WTC11 (cell line): ENCODE results near the gene PGF. TPM values are rescaled to one million over a fixed set of nuclear protein-coding genes. Genes with fewer than 3 reads are reported as not detected.

Experiments used
- ATAC-seq: fragments of 200-7000 bp; cut with Tn5 transposase; 2 replicates; pipeline ENCODE4 v1.10.0; 2021; ENCODE audit warnings: mild to moderate bottlenecking, moderate library complexity
- CTCF ChIA-PET: fragments of 300-600 bp; sonication (Branson Sonifier 250); formaldehyde crosslinking; loops from one replicate; lab custom pipeline; 2021; ENCODE audit warnings: antibody characterized with exemption; lab: Charles Lee
- POLR2A ChIA-PET: fragments of 350-600 bp; sonication (Branson Sonifier 250); formaldehyde crosslinking; loops from one replicate; lab custom pipeline; 2021; ENCODE audit warnings: antibody characterized with exemption; lab: Charles Lee
- DNase-seq: peaks from one replicate; pipeline ENCODE4 v3.0.0; 2021; ENCODE audit warnings: low spot score
- H3K27ac Mint-ChIP-seq: 2 replicates; pipeline ENCODE4 v1.8.0; 2021; ENCODE audit warnings: mixed read lengths
- H3K27me3 Mint-ChIP-seq: 2 replicates; pipeline ENCODE4 v1.8.0; 2021; ENCODE audit warnings: low read depth, mild to moderate bottlenecking, moderate library complexity, mixed read lengths
- H3K36me3 Mint-ChIP-seq: 2 replicates; pipeline ENCODE4 v1.8.0; 2021; ENCODE audit warnings: mixed read lengths
- H3K4me1 Mint-ChIP-seq: 2 replicates; pipeline ENCODE4 v1.8.0; 2022; ENCODE audit warnings: mixed read lengths
- H3K4me3 Mint-ChIP-seq: 2 replicates; pipeline ENCODE4 v1.8.0; 2021; ENCODE audit warnings: mild to moderate bottlenecking, moderate library complexity, mixed read lengths
- H3K9me3 Mint-ChIP-seq: 2 replicates; pipeline ENCODE4 v1.8.0; 2021; ENCODE audit warnings: mixed read lengths
- CREB1 ChIP-seq: sonication (generic); formaldehyde crosslinking; IDR thresholded peaks from 2 replicates; pipeline ENCODE4 v1.8.0; 2023; ENCODE audit warnings: mild to moderate bottlenecking, missing genetic modification reagents
- CREM ChIP-seq: sonication (generic); formaldehyde crosslinking; IDR thresholded peaks from 2 replicates; pipeline ENCODE4 v1.8.1; 2022; ENCODE audit warnings: mild to moderate bottlenecking, missing genetic modification reagents, moderate library complexity
- FOXK1 ChIP-seq: sonication (generic); formaldehyde crosslinking; IDR thresholded peaks from 2 replicates; pipeline ENCODE4 v1.8.0; 2022; ENCODE audit warnings: mild to moderate bottlenecking, moderate library complexity, missing genetic modification reagents
- IRF2 ChIP-seq: sonication (generic); formaldehyde crosslinking; IDR thresholded peaks from 2 replicates; pipeline ENCODE4 v1.8.0; 2022; ENCODE audit warnings: low read depth, missing genetic modification reagents, borderline replicate concordance
- JAZF1 ChIP-seq: fragments of 250-450 bp; sonication (Bioruptor Pico); IDR thresholded peaks from 2 replicates; pipeline ENCODE4 v1.9.0; 2021; ENCODE audit warnings: moderate library complexity, mild to moderate bottlenecking, inconsistent platforms
- JUN ChIP-seq: sonication (generic); formaldehyde crosslinking; IDR thresholded peaks from 2 replicates; pipeline ENCODE4 v1.8.0; 2023; ENCODE audit warnings: mild to moderate bottlenecking, missing genetic modification reagents
- MXD4 ChIP-seq: fragments of 250-450 bp; sonication (Bioruptor Pico); IDR thresholded peaks from 2 replicates; pipeline ENCODE4 v1.8.0; 2021; ENCODE audit warnings: mild to moderate bottlenecking, moderate library complexity, borderline replicate concordance
- NR1H2 ChIP-seq: sonication (generic); formaldehyde crosslinking; IDR thresholded peaks from 2 replicates; pipeline ENCODE4 v1.9.0; 2021; ENCODE audit warnings: mild to moderate bottlenecking, moderate library complexity, missing genetic modification reagents
- NR3C1 ChIP-seq: sonication (generic); formaldehyde crosslinking; conservative IDR thresholded peaks from 2 replicates; pipeline ENCODE4 v1.8.1; 2023; ENCODE audit warnings: low read depth, mild to moderate bottlenecking, missing genetic modification reagents
- RORB ChIP-seq: fragments of 250-450 bp; sonication (Bioruptor Pico); IDR thresholded peaks from 2 replicates; pipeline ENCODE4 v1.9.0; 2021; ENCODE audit warnings: mild to moderate bottlenecking
- SMAD4 ChIP-seq: sonication (generic); formaldehyde crosslinking; IDR thresholded peaks from 2 replicates; pipeline ENCODE4 v1.8.0; 2022; ENCODE audit warnings: mild to moderate bottlenecking, missing genetic modification reagents
- TCF7 ChIP-seq: sonication (generic); formaldehyde crosslinking; IDR thresholded peaks from 2 replicates; pipeline ENCODE4 v1.8.0; 2022; ENCODE audit warnings: mild to moderate bottlenecking, low read depth, missing genetic modification reagents, moderate library complexity
- ZNF138 ChIP-seq: sonication (generic); formaldehyde crosslinking; conservative IDR thresholded peaks from 2 replicates; pipeline ENCODE4 v1.8.1; 2022; ENCODE audit warnings: mild to moderate bottlenecking, moderate library complexity, missing genetic modification reagents
- ZNF263 ChIP-seq: sonication (generic); formaldehyde crosslinking; IDR thresholded peaks from 2 replicates; pipeline ENCODE4 v1.8.1; 2022; ENCODE audit warnings: low read depth, mild to moderate bottlenecking, moderate library complexity, missing genetic modification reagents
- ZNF423 ChIP-seq: fragments of 250-450 bp; sonication (Bioruptor Pico); IDR thresholded peaks from 2 replicates; pipeline ENCODE4 v2.1.2; 2022; ENCODE audit warnings: mild to moderate bottlenecking, moderate library complexity
- total RNA-seq: library from RNA; stranded (reverse); gene quantifications from 3 replicates; pipeline ENCODE4 v1.2.3, GENCODE V29; 2021
- TF ChIP-seq, protein P1 (sequence below): fragments of 250-450 bp; sonication (Bioruptor Pico); IDR thresholded peaks from 2 replicates; pipeline ENCODE4 v1.9.0; 2021; ENCODE audit warnings: mild to moderate bottlenecking
- TF ChIP-seq, protein P2 (sequence below): fragments of 250-450 bp; sonication (Bioruptor Pico); IDR thresholded peaks from 2 replicates; pipeline ENCODE4 v1.9.0; 2021; ENCODE audit warnings: mild to moderate bottlenecking, borderline replicate concordance
- TF ChIP-seq, protein P3 (sequence below): sonication (generic); formaldehyde crosslinking; IDR thresholded peaks from 2 replicates; pipeline ENCODE4 v1.8.1; 2023; ENCODE audit warnings: mild to moderate bottlenecking, missing genetic modification reagents, moderate library complexity
- TF ChIP-seq, protein P4 (sequence below): sonication (generic); formaldehyde crosslinking; conservative IDR thresholded peaks from 2 replicates; pipeline ENCODE4 v1.8.1; 2023; ENCODE audit warnings: mild to moderate bottlenecking, low read depth, missing genetic modification reagents, moderate library complexity
- TF ChIP-seq, protein P5 (sequence below): sonication (generic); formaldehyde crosslinking; IDR thresholded peaks from 2 replicates; pipeline ENCODE4 v1.8.1; 2023; ENCODE audit warnings: mild to moderate bottlenecking, missing genetic modification reagents, borderline replicate concordance
- TF ChIP-seq, protein P6 (sequence below): sonication (generic); formaldehyde crosslinking; IDR thresholded peaks from 2 replicates; pipeline ENCODE4 v1.8.0; 2022; ENCODE audit warnings: mild to moderate bottlenecking, missing genetic modification reagents
- TF ChIP-seq, protein P7 (sequence below): sonication (generic); formaldehyde crosslinking; IDR thresholded peaks from 2 replicates; pipeline ENCODE4 v1.8.1; 2022; ENCODE audit warnings: mild to moderate bottlenecking, missing genetic modification reagents, moderate library complexity, borderline replicate concordance

PGF gene
- total RNA-seq, 1 experiment from 2014 or later: 6.7 TPM

DNA sequence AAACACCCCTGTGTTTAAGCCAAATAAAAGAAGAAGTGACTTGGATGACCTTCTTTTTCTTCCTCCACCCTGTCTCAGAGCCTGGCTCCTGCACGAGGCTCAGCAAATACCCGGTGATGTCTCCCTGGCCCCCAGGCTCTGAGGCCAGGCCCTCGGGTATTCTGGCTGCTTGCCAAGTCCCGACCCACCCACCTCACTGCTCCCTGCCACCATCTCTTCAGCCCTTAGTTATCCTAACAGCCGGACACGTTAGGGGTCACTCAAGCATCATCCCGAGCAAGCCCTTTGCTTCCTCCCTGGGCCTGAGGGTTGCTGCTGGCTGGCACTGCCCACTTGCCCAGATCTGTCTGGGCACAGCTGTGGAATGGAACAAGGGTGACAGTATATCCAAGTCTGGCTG lies 39.6 kb downstream of the PGF start (continued):
- no peak for TF ChIP-seq SMAD4 (CRISPR knock-in tag)
- no peak for TF ChIP-seq CREB1
- no peak for TF ChIP-seq CREM (CRISPR knock-in tag)
- no peak for TF ChIP-seq ZNF423 (CRISPR knock-in tag)
- no peak for TF ChIP-seq JUN (CRISPR knock-in tag)
- no peak for TF ChIP-seq NR1H2
- TF ChIP-seq IRF2: no peak
- TF ChIP-seq, protein P1, sequence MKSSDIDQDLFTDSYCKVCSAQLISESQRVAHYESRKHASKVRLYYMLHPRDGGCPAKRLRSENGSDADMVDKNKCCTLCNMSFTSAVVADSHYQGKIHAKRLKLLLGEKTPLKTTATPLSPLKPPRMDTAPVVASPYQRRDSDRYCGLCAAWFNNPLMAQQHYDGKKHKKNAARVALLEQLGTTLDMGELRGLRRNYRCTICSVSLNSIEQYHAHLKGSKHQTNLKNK (CRISPR knock-in tag): no peak

DNA sequence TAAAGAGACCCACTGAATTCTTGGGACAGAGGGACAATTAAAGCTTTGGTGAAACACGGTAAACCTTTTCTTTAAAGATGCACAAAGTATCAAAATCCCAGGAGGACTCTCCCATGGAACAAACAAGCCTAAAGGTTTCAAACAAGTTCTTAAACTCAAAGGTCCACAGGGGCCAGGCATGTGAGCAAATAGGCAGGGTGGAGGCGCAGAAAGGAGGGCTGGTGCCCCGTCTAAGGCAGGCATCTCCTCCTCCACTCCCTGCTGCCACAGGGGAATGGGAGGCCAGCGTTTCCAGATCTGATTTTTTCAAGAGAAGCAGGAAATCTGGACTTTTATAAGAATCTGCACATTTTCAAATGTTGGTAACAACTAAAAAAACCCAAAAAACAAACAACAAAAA lies 40.0 kb downstream of the PGF start:
- Mint-ChIP-seq H3K4me1 (peaks cover 6% of the 10 kb centered on the region), H3K4me3 (no peak overlapping the region), H3K27me3 (no peaks in the 10 kb centered on the region), H3K27ac (no peak overlapping the region), H3K36me3 (no peaks in the 10 kb centered on the region), H3K9me3 (no peaks in the 10 kb centered on the region)
- no peak for DNase-seq
- no peak for ATAC-seq
- ChIA-PET POLR2A (no interaction called here), CTCF (interaction anchor here (0.6 kb wide), 1 partner anchor 408 kb away, joined by 3 read pairs; no protein-coding TSS in a partner anchor)
- TF ChIP-seq, protein P2, sequence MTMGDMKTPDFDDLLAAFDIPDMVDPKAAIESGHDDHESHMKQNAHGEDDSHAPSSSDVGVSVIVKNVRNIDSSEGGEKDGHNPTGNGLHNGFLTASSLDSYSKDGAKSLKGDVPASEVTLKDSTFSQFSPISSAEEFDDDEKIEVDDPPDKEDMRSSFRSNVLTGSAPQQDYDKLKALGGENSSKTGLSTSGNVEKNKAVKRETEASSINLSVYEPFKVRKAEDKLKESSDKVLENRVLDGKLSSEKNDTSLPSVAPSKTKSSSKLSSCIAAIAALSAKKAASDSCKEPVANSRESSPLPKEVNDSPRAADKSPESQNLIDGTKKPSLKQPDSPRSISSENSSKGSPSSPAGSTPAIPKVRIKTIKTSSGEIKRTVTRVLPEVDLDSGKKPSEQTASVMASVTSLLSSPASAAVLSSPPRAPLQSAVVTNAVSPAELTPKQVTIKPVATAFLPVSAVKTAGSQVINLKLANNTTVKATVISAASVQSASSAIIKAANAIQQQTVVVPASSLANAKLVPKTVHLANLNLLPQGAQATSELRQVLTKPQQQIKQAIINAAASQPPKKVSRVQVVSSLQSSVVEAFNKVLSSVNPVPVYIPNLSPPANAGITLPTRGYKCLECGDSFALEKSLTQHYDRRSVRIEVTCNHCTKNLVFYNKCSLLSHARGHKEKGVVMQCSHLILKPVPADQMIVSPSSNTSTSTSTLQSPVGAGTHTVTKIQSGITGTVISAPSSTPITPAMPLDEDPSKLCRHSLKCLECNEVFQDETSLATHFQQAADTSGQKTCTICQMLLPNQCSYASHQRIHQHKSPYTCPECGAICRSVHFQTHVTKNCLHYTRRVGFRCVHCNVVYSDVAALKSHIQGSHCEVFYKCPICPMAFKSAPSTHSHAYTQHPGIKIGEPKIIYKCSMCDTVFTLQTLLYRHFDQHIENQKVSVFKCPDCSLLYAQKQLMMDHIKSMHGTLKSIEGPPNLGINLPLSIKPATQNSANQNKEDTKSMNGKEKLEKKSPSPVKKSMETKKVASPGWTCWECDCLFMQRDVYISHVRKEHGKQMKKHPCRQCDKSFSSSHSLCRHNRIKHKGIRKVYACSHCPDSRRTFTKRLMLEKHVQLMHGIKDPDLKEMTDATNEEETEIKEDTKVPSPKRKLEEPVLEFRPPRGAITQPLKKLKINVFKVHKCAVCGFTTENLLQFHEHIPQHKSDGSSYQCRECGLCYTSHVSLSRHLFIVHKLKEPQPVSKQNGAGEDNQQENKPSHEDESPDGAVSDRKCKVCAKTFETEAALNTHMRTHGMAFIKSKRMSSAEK: no peak
- no peak for TF ChIP-seq FOXK1 (CRISPR knock-in tag)
- TF ChIP-seq, protein P3, sequence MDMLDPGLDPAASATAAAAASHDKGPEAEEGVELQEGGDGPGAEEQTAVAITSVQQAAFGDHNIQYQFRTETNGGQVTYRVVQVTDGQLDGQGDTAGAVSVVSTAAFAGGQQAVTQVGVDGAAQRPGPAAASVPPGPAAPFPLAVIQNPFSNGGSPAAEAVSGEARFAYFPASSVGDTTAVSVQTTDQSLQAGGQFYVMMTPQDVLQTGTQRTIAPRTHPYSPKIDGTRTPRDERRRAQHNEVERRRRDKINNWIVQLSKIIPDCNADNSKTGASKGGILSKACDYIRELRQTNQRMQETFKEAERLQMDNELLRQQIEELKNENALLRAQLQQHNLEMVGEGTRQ: no peak
- TF ChIP-seq, protein P4, sequence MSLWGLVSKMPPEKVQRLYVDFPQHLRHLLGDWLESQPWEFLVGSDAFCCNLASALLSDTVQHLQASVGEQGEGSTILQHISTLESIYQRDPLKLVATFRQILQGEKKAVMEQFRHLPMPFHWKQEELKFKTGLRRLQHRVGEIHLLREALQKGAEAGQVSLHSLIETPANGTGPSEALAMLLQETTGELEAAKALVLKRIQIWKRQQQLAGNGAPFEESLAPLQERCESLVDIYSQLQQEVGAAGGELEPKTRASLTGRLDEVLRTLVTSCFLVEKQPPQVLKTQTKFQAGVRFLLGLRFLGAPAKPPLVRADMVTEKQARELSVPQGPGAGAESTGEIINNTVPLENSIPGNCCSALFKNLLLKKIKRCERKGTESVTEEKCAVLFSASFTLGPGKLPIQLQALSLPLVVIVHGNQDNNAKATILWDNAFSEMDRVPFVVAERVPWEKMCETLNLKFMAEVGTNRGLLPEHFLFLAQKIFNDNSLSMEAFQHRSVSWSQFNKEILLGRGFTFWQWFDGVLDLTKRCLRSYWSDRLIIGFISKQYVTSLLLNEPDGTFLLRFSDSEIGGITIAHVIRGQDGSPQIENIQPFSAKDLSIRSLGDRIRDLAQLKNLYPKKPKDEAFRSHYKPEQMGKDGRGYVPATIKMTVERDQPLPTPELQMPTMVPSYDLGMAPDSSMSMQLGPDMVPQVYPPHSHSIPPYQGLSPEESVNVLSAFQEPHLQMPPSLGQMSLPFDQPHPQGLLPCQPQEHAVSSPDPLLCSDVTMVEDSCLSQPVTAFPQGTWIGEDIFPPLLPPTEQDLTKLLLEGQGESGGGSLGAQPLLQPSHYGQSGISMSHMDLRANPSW (CRISPR knock-in tag): no peak
- TF ChIP-seq, protein P5, sequence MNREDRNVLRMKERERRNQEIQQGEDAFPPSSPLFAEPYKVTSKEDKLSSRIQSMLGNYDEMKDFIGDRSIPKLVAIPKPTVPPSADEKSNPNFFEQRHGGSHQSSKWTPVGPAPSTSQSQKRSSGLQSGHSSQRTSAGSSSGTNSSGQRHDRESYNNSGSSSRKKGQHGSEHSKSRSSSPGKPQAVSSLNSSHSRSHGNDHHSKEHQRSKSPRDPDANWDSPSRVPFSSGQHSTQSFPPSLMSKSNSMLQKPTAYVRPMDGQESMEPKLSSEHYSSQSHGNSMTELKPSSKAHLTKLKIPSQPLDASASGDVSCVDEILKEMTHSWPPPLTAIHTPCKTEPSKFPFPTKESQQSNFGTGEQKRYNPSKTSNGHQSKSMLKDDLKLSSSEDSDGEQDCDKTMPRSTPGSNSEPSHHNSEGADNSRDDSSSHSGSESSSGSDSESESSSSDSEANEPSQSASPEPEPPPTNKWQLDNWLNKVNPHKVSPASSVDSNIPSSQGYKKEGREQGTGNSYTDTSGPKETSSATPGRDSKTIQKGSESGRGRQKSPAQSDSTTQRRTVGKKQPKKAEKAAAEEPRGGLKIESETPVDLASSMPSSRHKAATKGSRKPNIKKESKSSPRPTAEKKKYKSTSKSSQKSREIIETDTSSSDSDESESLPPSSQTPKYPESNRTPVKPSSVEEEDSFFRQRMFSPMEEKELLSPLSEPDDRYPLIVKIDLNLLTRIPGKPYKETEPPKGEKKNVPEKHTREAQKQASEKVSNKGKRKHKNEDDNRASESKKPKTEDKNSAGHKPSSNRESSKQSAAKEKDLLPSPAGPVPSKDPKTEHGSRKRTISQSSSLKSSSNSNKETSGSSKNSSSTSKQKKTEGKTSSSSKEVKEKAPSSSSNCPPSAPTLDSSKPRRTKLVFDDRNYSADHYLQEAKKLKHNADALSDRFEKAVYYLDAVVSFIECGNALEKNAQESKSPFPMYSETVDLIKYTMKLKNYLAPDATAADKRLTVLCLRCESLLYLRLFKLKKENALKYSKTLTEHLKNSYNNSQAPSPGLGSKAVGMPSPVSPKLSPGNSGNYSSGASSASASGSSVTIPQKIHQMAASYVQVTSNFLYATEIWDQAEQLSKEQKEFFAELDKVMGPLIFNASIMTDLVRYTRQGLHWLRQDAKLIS (CRISPR knock-in tag): no peak
- TF ChIP-seq ZNF263 (CRISPR knock-in tag): no peak
- TF ChIP-seq MXD4: no peak
- TF ChIP-seq NR3C1 (CRISPR knock-in tag): no peak
- TF ChIP-seq RORB (CRISPR knock-in tag): no peak
- no peak for TF ChIP-seq JAZF1 (CRISPR knock-in tag)
- TF ChIP-seq CREM (CRISPR knock-in tag): no peak
- TF ChIP-seq TCF7: no peak
- TF ChIP-seq, protein P6, sequence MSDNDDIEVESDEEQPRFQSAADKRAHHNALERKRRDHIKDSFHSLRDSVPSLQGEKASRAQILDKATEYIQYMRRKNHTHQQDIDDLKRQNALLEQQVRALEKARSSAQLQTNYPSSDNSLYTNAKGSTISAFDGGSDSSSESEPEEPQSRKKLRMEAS (CRISPR knock-in tag): no peak
- TF ChIP-seq, protein P7, sequence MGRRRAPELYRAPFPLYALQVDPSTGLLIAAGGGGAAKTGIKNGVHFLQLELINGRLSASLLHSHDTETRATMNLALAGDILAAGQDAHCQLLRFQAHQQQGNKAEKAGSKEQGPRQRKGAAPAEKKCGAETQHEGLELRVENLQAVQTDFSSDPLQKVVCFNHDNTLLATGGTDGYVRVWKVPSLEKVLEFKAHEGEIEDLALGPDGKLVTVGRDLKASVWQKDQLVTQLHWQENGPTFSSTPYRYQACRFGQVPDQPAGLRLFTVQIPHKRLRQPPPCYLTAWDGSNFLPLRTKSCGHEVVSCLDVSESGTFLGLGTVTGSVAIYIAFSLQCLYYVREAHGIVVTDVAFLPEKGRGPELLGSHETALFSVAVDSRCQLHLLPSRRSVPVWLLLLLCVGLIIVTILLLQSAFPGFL (CRISPR knock-in tag): no peak
- TF ChIP-seq ZNF138 (CRISPR knock-in tag): no peak
